MM.1S (cell line): Measurements from ENCODE around the gene NGEF.

Source experiments
- DNase-seq: peaks from one replicate; pipeline ENCODE4 v3.0.0-alpha.2; 2015
- H2AFZ ChIP-seq: fragments of 300-600 bp; sonication (generic); 2 replicates; pipeline ENCODE4 v1.6.0; 2016; ENCODE audit warnings: antibody characterized with exemption, low read length
- H3F3A ChIP-seq: fragments of 300-600 bp; sonication (generic); 2 replicates; pipeline ENCODE4 v1.6.1; 2016; ENCODE audit warnings: mild to moderate bottlenecking, antibody characterized with exemption, low read length, moderate library complexity, mixed read lengths; ENCODE audit not compliant: insufficient read depth
- H3K27ac ChIP-seq: fragments of 300-600 bp; sonication (generic); 2 replicates; pipeline ENCODE4 v1.5.1; 2016; ENCODE audit warnings: mild to moderate bottlenecking, low read length
- H3K27me3 ChIP-seq: fragments of 300-600 bp; sonication (generic); replicated peaks from 2 replicates; pipeline ENCODE4 v1.6.0; 2016; ENCODE audit warnings: low read length; ENCODE audit not compliant: insufficient read depth
- H3K36me3 ChIP-seq: fragments of 300-600 bp; sonication (generic); replicated peaks from 2 replicates; pipeline ENCODE4 v1.6.1; 2016; ENCODE audit warnings: mild to moderate bottlenecking, low read length, mixed read lengths; ENCODE audit not compliant: insufficient read depth
- H3K4me1 ChIP-seq: fragments of 300-600 bp; sonication (generic); 2 replicates; pipeline ENCODE4 v1.6.1; 2016; ENCODE audit warnings: low read length, mixed read lengths
- H3K4me2 ChIP-seq: fragments of 300-600 bp; sonication (generic); 2 replicates; pipeline ENCODE4 v1.6.0; 2016; ENCODE audit warnings: low read depth, low read length
- H3K4me3 ChIP-seq: fragments of 300-600 bp; sonication (generic); 2 replicates; pipeline ENCODE4 v1.5.1; 2016; ENCODE audit warnings: low read length, mixed read lengths
- H3K79me2 ChIP-seq: fragments of 300-600 bp; sonication (generic); 2 replicates; pipeline ENCODE4 v1.6.1; 2016; ENCODE audit warnings: mixed run types, low read length, mixed read lengths
- H3K9ac ChIP-seq: fragments of 300-600 bp; sonication (generic); 2 replicates; pipeline ENCODE4 v1.6.1; 2016; ENCODE audit warnings: low read length, mixed read lengths
- H3K9me2 ChIP-seq: fragments of 300-600 bp; sonication (generic); replicated peaks from 2 replicates; pipeline ENCODE4 v1.6.1; 2016; ENCODE audit warnings: mild to moderate bottlenecking, low read length, mixed read lengths; ENCODE audit not compliant: insufficient read depth
- H3K9me3 ChIP-seq: fragments of 300-600 bp; sonication (generic); replicated peaks from 2 replicates; pipeline ENCODE4 v1.6.1; 2016; ENCODE audit warnings: mild to moderate bottlenecking, low read length, mixed read lengths; ENCODE audit not compliant: insufficient read depth
- H4K20me1 ChIP-seq: fragments of 300-600 bp; sonication (generic); 2 replicates; pipeline ENCODE4 v1.6.1; 2016; ENCODE audit warnings: mild to moderate bottlenecking, low read length, moderate library complexity, mixed read lengths; ENCODE audit not compliant: insufficient read depth
- EZH2 ChIP-seq: fragments of 300-600 bp; sonication (generic); optimal IDR thresholded peaks from 2 replicates; pipeline ENCODE3; 2017; ENCODE audit warnings: low read depth, mild to moderate bottlenecking, antibody characterized with exemption, low read length, mixed read lengths
- EZH2phosphoT487 ChIP-seq: fragments of 300-600 bp; sonication (generic); IDR thresholded peaks from 2 replicates; pipeline ENCODE4 v1.6.1; 2018; ENCODE audit warnings: antibody characterized with exemption, low read length
- TF ChIP-seq, protein P1 (sequence below): fragments of 300-600 bp; sonication (generic); IDR thresholded peaks from 2 replicates; pipeline ENCODE4 v1.5.1; 2016; ENCODE audit warnings: antibody characterized with exemption, low read length, mixed read lengths

NGEF gene

DNA sequence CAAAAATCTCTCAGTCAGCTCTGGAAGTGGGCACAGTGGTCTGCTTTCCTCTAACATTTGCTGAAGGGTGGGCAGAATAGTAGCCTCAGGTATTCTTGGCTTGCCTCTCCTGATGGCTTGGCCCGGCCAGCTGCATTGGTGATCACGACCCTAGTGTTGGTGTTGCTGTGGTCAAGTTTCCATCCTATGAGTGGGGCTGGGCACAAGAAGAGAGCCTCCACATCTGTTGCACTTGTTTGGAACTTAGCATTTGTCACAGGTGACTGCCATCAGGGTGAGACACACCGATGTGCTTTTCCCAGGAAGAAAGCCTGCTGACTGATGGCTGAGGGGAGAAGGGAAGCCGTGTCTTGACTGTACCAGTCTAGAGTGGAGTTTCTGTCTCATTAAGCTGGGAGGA, 176.1 kb downstream of the NGEF start:
- Histone ChIP-seq H2AFZ (no peak overlapping the region), H3K27ac (no peak overlapping the region), H3K9me3 (no peaks in the 10 kb centered on the region), H3K4me3 (no peak overlapping the region), H3K9ac (no peak overlapping the region), H3K9me2 (no peaks in the 10 kb centered on the region), H4K20me1 (no peaks in the 10 kb centered on the region), H3K27me3 (no peaks in the 10 kb centered on the region), H3F3A (peaks cover 10% of the 10 kb centered on the region), H3K79me2 (peaks cover 23% of the 10 kb centered on the region), H3K4me1 (peaks cover 25% of the 10 kb centered on the region), H3K4me2 (no peak overlapping the region), H3K36me3 (peaks cover 1% of the 10 kb centered on the region; the same call in 1 of the 2 replicates)
- TF ChIP-seq EZH2phosphoT487 = no peak
- TF ChIP-seq EZH2 = no peak
- TF ChIP-seq, protein P1, sequence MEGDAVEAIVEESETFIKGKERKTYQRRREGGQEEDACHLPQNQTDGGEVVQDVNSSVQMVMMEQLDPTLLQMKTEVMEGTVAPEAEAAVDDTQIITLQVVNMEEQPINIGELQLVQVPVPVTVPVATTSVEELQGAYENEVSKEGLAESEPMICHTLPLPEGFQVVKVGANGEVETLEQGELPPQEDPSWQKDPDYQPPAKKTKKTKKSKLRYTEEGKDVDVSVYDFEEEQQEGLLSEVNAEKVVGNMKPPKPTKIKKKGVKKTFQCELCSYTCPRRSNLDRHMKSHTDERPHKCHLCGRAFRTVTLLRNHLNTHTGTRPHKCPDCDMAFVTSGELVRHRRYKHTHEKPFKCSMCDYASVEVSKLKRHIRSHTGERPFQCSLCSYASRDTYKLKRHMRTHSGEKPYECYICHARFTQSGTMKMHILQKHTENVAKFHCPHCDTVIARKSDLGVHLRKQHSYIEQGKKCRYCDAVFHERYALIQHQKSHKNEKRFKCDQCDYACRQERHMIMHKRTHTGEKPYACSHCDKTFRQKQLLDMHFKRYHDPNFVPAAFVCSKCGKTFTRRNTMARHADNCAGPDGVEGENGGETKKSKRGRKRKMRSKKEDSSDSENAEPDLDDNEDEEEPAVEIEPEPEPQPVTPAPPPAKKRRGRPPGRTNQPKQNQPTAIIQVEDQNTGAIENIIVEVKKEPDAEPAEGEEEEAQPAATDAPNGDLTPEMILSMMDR = no peak
- no peak for DNase-seq

DNA sequence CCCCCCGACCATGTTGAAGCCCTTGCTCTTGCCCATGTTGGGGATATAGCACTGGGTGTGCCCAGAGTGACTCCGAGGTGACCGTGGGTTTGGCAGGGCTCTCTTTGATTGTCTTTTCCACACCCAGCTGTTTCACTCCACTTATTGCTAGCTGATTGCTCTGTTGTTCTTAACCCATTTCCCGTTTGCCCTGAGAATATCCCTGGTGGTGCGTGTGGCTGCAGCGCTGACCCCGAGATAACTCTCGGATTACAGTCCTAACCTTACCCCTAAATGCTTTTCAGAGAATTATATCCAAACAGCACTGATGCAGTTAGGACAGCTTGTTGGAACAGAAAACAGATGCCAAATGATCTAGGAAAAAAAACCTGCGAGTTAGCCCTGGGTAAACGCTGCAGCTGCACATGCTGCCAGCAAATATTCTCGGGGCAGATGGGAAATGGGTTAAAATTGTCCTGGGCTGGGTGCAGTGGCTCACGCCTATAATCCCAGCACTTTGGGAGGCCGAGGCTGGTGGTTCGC, 177.3 kb downstream of the NGEF start:
- Histone ChIP-seq H3K9me3 (no peaks in the 10 kb centered on the region), H3K4me1 (peaks cover 25% of the 10 kb centered on the region), H3K9me2 (no peaks in the 10 kb centered on the region), H3K27ac (no peak overlapping the region), H3K36me3 (peaks cover 11% of the 10 kb centered on the region; the same call in 1 of the 2 replicates), H2AFZ (no peak overlapping the region), H3K4me2 (no peak overlapping the region), H4K20me1 (no peaks in the 10 kb centered on the region), H3K4me3 (no peak overlapping the region), H3K9ac (no peak overlapping the region), H3K27me3 (no peaks in the 10 kb centered on the region), H3K79me2 (peaks cover 23% of the 10 kb centered on the region), H3F3A (peaks cover 10% of the 10 kb centered on the region)
- no peak for DNase-seq
- TF ChIP-seq, protein P1 = no peak
- TF ChIP-seq EZH2 = no peak
- TF ChIP-seq EZH2phosphoT487 = no peak

DNA sequence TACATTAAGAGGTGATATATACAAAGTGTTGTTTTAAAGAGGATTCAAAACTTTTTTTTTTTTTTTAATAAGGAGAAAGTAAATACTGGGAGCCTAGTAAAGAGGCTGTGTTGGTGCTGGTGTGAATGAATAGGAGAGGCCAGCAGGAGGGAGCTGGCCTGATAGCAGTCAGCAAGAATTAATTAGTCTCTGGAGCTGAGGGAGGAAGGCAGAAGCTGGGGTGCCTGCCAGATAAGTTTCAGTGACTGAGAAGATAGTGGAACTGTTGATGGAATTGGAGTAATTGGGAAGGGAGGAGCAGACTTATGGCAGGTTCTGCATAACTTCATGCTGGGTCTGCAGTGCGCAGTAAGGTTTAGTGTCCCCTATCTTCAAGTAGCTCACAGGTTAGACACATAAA, 179.2 kb downstream of the NGEF start:
- Histone ChIP-seq H3K36me3 (peaks cover 11% of the 10 kb centered on the region; the same call in 1 of the 2 replicates), H3K27ac (no peak overlapping the region), H3K79me2 (peaks cover 14% of the 10 kb centered on the region), H4K20me1 (no peaks in the 10 kb centered on the region), H3K9me2 (no peaks in the 10 kb centered on the region), H3K9ac (no peak overlapping the region), H3K9me3 (no peaks in the 10 kb centered on the region), H3F3A (peaks cover 10% of the 10 kb centered on the region), H3K27me3 (no peaks in the 10 kb centered on the region), H2AFZ (no peak overlapping the region), H3K4me3 (no peak overlapping the region), H3K4me1 (peaks cover 21% of the 10 kb centered on the region), H3K4me2 (no peak overlapping the region)
- no peak for TF ChIP-seq EZH2phosphoT487
- TF ChIP-seq, protein P1 = no peak
- TF ChIP-seq EZH2 = no peak
- no peak for DNase-seq
